GM13976 (cell line): Measurements from ENCODE around the gene TFR2.

Source experiments
- DNase-seq: peaks from one replicate; pipeline ENCODE4 v3.0.0; 2012; ENCODE audit warnings: low spot score
- in situ Hi-C: fragments of 300-500 bp; cut with MboI; formaldehyde crosslinking; loops from one replicate; pipeline ENCODE4 v1.12.0; 2022; ENCODE audit warnings: low sequenced_read_pairs, mixed read lengths, inconsistent platforms; ENCODE audit not compliant: unreplicated experiment
- TF ChIP-seq, protein P1 (sequence below): IDR thresholded peaks from 2 replicates; pipeline ENCODE4 v1.5.1; 2012; ENCODE audit warnings: borderline replicate concordance, mild to moderate bottlenecking; ENCODE audit not compliant: insufficient read depth; ENCODE audit errors: extremely low read depth, missing control alignments, control extremely low read depth

The TFR2 gene

DNA sequence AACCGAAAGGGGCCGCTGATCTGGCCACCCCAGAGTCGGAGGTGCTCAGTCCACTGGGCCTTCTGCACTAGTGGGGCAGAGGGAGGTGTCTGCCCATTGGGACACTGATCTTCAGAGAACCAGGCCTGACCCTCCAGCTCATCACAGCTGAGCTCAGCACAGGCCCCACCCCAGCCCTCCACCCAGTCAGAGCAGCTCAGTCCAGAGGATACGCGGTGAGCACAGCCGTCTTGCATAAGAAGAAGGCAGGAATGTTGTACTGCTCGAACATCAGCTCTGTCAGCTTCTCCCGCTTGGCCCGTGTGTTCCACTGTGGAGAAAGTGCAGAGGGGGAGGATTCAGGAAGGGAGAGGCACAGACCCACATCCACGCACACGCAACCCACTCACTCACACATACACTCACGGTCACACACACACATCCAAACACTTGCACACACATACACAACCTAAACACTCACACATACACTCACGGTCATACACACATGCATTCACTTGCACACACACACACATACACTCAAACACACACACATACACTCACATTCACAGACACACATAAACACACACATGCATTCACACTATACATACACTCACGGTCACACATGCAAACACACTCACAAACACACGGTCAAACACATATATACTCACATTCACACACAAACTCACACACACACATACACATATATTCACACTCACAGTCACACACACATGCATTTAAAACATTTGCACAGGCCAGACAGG lies 8.6 kb upstream of the TFR2 start:
- no peak for DNase-seq
- in situ Hi-C loops, result no loop called here
- TF ChIP-seq, protein P1, sequence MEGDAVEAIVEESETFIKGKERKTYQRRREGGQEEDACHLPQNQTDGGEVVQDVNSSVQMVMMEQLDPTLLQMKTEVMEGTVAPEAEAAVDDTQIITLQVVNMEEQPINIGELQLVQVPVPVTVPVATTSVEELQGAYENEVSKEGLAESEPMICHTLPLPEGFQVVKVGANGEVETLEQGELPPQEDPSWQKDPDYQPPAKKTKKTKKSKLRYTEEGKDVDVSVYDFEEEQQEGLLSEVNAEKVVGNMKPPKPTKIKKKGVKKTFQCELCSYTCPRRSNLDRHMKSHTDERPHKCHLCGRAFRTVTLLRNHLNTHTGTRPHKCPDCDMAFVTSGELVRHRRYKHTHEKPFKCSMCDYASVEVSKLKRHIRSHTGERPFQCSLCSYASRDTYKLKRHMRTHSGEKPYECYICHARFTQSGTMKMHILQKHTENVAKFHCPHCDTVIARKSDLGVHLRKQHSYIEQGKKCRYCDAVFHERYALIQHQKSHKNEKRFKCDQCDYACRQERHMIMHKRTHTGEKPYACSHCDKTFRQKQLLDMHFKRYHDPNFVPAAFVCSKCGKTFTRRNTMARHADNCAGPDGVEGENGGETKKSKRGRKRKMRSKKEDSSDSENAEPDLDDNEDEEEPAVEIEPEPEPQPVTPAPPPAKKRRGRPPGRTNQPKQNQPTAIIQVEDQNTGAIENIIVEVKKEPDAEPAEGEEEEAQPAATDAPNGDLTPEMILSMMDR, result no peak

GRCh38 chr7:100642534-100642907 lies 1.2 kb upstream of the TFR2 start:
- TF ChIP-seq, protein P1, result no peak
- in situ Hi-C loops, result no loop called here
- DNase-seq, result peak; percentile 89

DNA sequence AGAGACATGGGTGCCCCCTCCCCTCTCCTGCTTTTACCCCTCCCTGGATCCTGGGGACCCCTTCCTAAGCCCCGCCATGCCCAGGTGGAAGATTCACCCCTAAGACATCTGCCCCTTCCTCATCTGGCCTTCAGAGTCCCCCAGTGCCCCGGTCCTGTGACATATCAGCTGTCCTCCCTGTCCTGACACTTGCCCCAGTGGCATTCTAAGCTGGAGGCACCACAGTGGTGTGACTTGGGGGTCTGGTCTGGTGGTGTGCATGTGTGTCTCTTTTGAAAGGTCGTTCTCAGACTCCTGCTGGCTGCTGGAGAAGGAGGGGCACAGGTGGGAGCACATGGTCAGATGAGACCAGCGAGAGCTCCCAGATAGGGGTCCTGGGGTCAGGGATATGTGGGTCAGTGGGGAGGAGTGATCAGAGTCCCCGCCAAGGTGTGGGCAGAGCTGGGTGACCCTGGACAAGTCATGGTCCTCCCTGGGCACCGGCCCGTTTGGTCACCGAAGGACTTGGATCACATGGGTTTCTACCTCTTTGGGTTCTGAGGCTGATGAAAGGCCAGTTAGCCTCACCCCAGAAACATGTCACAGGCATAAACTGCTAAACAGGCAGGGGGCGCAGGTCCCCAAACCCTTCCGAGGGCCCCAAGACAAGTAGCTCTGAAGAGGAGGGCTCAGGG lies 645 bp upstream of the TFR2 start:
- in situ Hi-C loops, result no loop called here
- TF ChIP-seq, protein P1, result no peak
- DNase-seq, result peak; percentile 59

GRCh38 chr7:100640517-100641440 lies 573 bp downstream of the TFR2 start:
- in situ Hi-C loops, result no loop called here
- no peak for DNase-seq
- TF ChIP-seq, protein P1, result no peak

GRCh38 chr7:100639995-100640516 lies 1.3 kb downstream of the TFR2 start:
- TF ChIP-seq, protein P1, result no peak
- in situ Hi-C loops, result no loop called here
- DNase-seq, result no peak
